ENCODE measurements around the gene BANK1.

DNA sequence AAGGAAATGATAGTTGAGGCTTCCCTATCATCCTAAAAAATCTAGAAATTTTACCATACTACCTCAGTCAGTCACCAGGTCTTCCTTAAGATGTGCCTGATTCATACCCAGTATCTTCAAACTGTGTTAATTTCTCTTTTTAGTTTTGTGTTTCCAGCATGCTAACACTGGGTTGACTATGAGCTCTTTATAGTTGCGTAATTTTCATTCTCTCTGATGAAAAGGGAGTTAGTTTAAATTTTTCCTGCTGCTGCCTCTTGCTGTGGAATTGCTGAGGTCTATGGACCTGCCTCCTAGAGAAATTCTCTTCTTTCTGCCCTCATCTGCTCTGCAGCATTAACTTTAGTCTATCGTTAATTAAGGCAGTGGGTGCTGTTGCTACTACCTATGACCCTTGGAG lies 66.6 kb downstream of the BANK1 start:
- TF ChIP-seq ZBED1 (IDR thresholded peaks at IDR 0.05; ENCODE audit: borderline replicate concordance) = no peak
- no peak for TF ChIP-seq BHLHE40 (IDR thresholded peaks at IDR 0.05; ENCODE audit: borderline replicate concordance in 1 of 2, low read depth in 2 of 2, low read length in 1 of 2)
- TF ChIP-seq RUNX3 (IDR thresholded peaks at IDR 0.05; ENCODE audit: low read length) = no peak
- TF ChIP-seq SPI1 (IDR thresholded peaks at IDR 0.05; ENCODE audit: borderline replicate concordance, insufficient read depth, low read depth, low read length) = no peak
- no peak for TF ChIP-seq CHD2 (IDR thresholded peaks at IDR 0.05; ENCODE audit: borderline replicate concordance, low read depth, low read length)
- TF ChIP-seq, protein P1, sequence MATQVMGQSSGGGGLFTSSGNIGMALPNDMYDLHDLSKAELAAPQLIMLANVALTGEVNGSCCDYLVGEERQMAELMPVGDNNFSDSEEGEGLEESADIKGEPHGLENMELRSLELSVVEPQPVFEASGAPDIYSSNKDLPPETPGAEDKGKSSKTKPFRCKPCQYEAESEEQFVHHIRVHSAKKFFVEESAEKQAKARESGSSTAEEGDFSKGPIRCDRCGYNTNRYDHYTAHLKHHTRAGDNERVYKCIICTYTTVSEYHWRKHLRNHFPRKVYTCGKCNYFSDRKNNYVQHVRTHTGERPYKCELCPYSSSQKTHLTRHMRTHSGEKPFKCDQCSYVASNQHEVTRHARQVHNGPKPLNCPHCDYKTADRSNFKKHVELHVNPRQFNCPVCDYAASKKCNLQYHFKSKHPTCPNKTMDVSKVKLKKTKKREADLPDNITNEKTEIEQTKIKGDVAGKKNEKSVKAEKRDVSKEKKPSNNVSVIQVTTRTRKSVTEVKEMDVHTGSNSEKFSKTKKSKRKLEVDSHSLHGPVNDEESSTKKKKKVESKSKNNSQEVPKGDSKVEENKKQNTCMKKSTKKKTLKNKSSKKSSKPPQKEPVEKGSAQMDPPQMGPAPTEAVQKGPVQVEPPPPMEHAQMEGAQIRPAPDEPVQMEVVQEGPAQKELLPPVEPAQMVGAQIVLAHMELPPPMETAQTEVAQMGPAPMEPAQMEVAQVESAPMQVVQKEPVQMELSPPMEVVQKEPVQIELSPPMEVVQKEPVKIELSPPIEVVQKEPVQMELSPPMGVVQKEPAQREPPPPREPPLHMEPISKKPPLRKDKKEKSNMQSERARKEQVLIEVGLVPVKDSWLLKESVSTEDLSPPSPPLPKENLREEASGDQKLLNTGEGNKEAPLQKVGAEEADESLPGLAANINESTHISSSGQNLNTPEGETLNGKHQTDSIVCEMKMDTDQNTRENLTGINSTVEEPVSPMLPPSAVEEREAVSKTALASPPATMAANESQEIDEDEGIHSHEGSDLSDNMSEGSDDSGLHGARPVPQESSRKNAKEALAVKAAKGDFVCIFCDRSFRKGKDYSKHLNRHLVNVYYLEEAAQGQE (IDR thresholded peaks at IDR 0.05; ENCODE audit: low read depth, low read length) = no peak
- TF ChIP-seq, protein P2, sequence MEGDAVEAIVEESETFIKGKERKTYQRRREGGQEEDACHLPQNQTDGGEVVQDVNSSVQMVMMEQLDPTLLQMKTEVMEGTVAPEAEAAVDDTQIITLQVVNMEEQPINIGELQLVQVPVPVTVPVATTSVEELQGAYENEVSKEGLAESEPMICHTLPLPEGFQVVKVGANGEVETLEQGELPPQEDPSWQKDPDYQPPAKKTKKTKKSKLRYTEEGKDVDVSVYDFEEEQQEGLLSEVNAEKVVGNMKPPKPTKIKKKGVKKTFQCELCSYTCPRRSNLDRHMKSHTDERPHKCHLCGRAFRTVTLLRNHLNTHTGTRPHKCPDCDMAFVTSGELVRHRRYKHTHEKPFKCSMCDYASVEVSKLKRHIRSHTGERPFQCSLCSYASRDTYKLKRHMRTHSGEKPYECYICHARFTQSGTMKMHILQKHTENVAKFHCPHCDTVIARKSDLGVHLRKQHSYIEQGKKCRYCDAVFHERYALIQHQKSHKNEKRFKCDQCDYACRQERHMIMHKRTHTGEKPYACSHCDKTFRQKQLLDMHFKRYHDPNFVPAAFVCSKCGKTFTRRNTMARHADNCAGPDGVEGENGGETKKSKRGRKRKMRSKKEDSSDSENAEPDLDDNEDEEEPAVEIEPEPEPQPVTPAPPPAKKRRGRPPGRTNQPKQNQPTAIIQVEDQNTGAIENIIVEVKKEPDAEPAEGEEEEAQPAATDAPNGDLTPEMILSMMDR (IDR thresholded peaks at IDR 0.05 in 2 of 3, conservative IDR thresholded peaks at IDR 0.05 in 1 of 3; ENCODE audit: control insufficient read depth in 2 of 3, extremely low read depth in 1 of 3, insufficient read depth in 1 of 3, low read depth in 3 of 3, low read length in 3 of 3) = no peak
- TF ChIP-seq TAF1 (IDR thresholded peaks at IDR 0.05; ENCODE audit: borderline replicate concordance, low read depth, low read length) = no peak
- TF ChIP-seq NBN (IDR thresholded peaks at IDR 0.05) = no peak
- no peak for TF ChIP-seq SUZ12 (IDR thresholded peaks at IDR 0.05; ENCODE audit: unreplicated experiment)

Data from GM12878 (cell line).